ENCODE data around the gene CBLB.
A peak's percentile ranks its signal among the peaks of the same experiment; 100 is the strongest.

CBLB gene

DNA sequence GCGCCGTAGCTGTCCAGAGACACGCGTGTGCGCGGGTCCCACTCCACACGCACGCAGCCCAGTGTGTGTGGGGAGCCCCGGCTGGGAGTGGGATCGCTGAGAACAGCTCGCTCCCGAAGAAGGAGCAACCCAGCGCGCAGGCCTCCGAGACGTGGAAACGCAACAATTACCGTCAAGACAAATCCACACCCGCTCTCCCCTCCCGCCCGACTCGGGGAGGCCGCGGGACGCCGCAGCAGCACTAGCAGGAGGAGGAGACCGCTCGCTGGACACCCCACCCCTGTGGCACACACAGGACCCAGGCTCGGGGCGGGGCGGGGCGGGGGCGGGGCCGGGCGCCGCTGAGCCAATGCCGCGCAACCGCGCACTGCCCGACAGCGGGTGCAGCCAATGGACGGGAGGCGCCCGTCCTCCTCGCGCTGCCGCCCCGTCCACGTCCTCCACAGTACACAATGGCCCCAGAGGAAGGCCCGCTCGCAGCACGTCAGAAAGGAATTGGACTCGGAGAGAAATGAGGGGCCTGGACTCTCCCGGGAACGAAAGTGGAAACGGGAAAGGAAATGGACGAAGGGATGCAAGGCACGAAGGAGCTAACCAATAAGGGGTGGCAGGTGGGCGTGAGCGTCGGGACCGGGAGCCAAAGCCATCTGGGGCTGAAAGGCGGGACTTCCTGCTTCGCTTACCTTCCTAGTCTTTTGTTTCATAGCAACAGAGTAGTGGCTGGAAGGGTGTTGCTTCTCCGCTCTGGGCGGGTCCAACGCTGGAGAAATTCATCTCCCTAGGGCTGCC lies at the start of gene CBLB:
CBLB (minus strand) TSS at position 271 of the 789 bp plus-strand sequence. CDS start 1,435 bp downstream, outside the sequence.
- H3K36me3 ChIP-seq (ENCODE audit: control insufficient read depth, insufficient read depth, low read length) = no peaks in the 10 kb centered on the region
- H3K9me3 ChIP-seq (ENCODE audit: control insufficient read depth, insufficient read depth, low read length) = no peaks in the 10 kb centered on the region
- no peaks in the 10 kb centered on the region; the same call in 1 of the 2 replicates for H3K4me1 ChIP-seq (ENCODE audit: control insufficient read depth, insufficient read depth, low read length)
- H3K4me3 ChIP-seq (ENCODE audit: low read length) = peak within 1 kb of the TSS; percentile 81
- no peaks in the 10 kb centered on the region for H3K27me3 ChIP-seq (ENCODE audit: control insufficient read depth, insufficient read depth, low read length)
- WGBS (ENCODE audit: insufficient coverage, insufficient read length) = no CpG with 5 or more reads among the region's 68 CpGs
- peak; percentile 85 for DNase-seq (ENCODE audit: low read depth, low spot score)
- H3K27ac ChIP-seq (ENCODE audit: low read length) = no peak within 1 kb of the TSS

- H3K9me3 ChIP-seq (ENCODE audit: control insufficient read depth, insufficient read depth, low read length) = no peaks in the 10 kb centered on the region
- no peaks in the 10 kb centered on the region for H3K27me3 ChIP-seq (ENCODE audit: control insufficient read depth, insufficient read depth, low read length)
- no peaks in the 10 kb centered on the region for H3K36me3 ChIP-seq (ENCODE audit: control insufficient read depth, insufficient read depth, low read length)
- no CpG with 5 or more reads among the region's 2 CpGs for WGBS (ENCODE audit: insufficient coverage, insufficient read length)
- H3K4me1 ChIP-seq (ENCODE audit: control insufficient read depth, insufficient read depth, low read length) = no peaks in the 10 kb centered on the region
- no peak overlapping the region for H3K27ac ChIP-seq (ENCODE audit: low read length)
- DNase-seq (ENCODE audit: low read depth, low spot score) = no peak
- H3K4me3 ChIP-seq (ENCODE audit: low read length) = no peak overlapping the region
Measured at GRCh38 chr3:105916767-105917166, 48.0 kb upstream of the CBLB start.

GRCh38 chr3:105915524-105915923 lies 46.7 kb upstream of the CBLB start:
- no peaks in the 10 kb centered on the region for H3K9me3 ChIP-seq (ENCODE audit: control insufficient read depth, insufficient read depth, low read length)
- H3K36me3 ChIP-seq (ENCODE audit: control insufficient read depth, insufficient read depth, low read length) = no peaks in the 10 kb centered on the region
- H3K27me3 ChIP-seq (ENCODE audit: control insufficient read depth, insufficient read depth, low read length) = no peaks in the 10 kb centered on the region
- no CpG with 5 or more reads among the region's 2 CpGs for WGBS (ENCODE audit: insufficient coverage, insufficient read length)
- H3K4me3 ChIP-seq (ENCODE audit: low read length) = no peak overlapping the region
- DNase-seq (ENCODE audit: low read depth, low spot score) = no peak
- no peak overlapping the region for H3K27ac ChIP-seq (ENCODE audit: low read length)
- H3K4me1 ChIP-seq (ENCODE audit: control insufficient read depth, insufficient read depth, low read length) = no peaks in the 10 kb centered on the region

DNA sequence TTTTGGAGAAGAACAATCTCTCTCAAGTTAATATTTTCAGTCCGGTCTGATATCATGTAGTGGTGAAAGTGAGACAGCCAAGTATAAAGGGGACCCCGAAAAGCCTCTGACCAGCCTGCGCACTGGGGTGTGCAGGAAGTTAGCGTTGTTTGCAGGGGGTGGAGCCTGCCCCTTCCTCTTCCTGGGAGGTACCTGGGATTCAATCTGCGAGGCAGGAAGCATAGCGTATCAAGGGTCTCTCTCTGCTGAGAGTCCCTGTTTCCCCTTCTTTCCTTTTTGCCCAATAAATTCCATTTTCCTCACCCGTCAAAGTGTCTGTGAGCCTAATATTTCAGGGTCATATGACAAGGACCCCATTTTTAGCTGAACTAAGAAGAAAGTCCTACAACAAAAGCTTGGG lies 44.8 kb upstream of the CBLB start:
- Histone ChIP-seq H3K4me3 (ENCODE audit: low read length) (no peak overlapping the region), H3K9me3 (ENCODE audit: control insufficient read depth, insufficient read depth, low read length) (no peaks in the 10 kb centered on the region), H3K27me3 (ENCODE audit: control insufficient read depth, insufficient read depth, low read length) (no peaks in the 10 kb centered on the region), H3K4me1 (ENCODE audit: control insufficient read depth, insufficient read depth, low read length) (no peaks in the 10 kb centered on the region), H3K36me3 (ENCODE audit: control insufficient read depth, insufficient read depth, low read length) (no peaks in the 10 kb centered on the region), H3K27ac (ENCODE audit: low read length) (no peak overlapping the region)
- no peak for DNase-seq (ENCODE audit: low read depth, low spot score)
- WGBS (ENCODE audit: insufficient coverage, insufficient read length) = no CpG with 5 or more reads among the region's 7 CpGs

GRCh38 chr3:105912891-105913290 lies 44.1 kb upstream of the CBLB start:
- no peaks in the 10 kb centered on the region for H3K9me3 ChIP-seq (ENCODE audit: control insufficient read depth, insufficient read depth, low read length)
- H3K4me1 ChIP-seq (ENCODE audit: control insufficient read depth, insufficient read depth, low read length) = no peaks in the 10 kb centered on the region
- no peaks in the 10 kb centered on the region for H3K36me3 ChIP-seq (ENCODE audit: control insufficient read depth, insufficient read depth, low read length)
- no peaks in the 10 kb centered on the region for H3K27me3 ChIP-seq (ENCODE audit: control insufficient read depth, insufficient read depth, low read length)
- no peak overlapping the region for H3K27ac ChIP-seq (ENCODE audit: low read length)
- DNase-seq (ENCODE audit: low read depth, low spot score) = no peak
- no peak overlapping the region for H3K4me3 ChIP-seq (ENCODE audit: low read length)

GRCh38 chr3:105911496-105911895 lies 42.7 kb upstream of the CBLB start:
- H3K27ac ChIP-seq (ENCODE audit: low read length) = no peak overlapping the region
- no peaks in the 10 kb centered on the region for H3K27me3 ChIP-seq (ENCODE audit: control insufficient read depth, insufficient read depth, low read length)
- no peaks in the 10 kb centered on the region for H3K36me3 ChIP-seq (ENCODE audit: control insufficient read depth, insufficient read depth, low read length)
- no peaks in the 10 kb centered on the region for H3K4me1 ChIP-seq (ENCODE audit: control insufficient read depth, insufficient read depth, low read length)
- H3K4me3 ChIP-seq (ENCODE audit: low read length) = no peak overlapping the region
- no peak for DNase-seq (ENCODE audit: low read depth, low spot score)
- no peaks in the 10 kb centered on the region for H3K9me3 ChIP-seq (ENCODE audit: control insufficient read depth, insufficient read depth, low read length)

DNA sequence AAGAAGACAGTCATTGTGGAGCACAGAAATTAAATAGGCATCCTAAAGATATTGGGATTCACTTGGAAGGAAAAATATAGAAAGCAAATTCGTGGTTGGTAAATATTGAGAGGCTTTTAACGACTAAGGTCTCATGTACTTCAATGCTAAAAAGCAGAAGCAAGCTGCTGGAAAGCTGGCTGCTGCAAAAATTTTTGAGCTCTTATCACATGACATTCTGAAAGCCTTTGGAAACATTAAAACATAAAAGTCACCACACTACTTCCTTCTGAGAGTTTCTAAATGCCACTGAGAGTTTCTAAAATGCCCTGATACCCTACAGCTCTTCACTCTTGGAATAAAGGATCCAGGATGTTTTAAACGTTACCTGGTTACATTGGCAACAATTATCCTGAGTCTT lies 39.0 kb upstream of the CBLB start:
- no CpG with 5 or more reads among the region's 3 CpGs for WGBS (ENCODE audit: insufficient coverage, insufficient read length)
- Histone ChIP-seq H3K4me3 (ENCODE audit: low read length) (no peak overlapping the region), H3K27ac (ENCODE audit: low read length) (no peak overlapping the region), H3K9me3 (ENCODE audit: control insufficient read depth, insufficient read depth, low read length) (no peaks in the 10 kb centered on the region), H3K4me1 (ENCODE audit: control insufficient read depth, insufficient read depth, low read length) (no peaks in the 10 kb centered on the region), H3K36me3 (ENCODE audit: control insufficient read depth, insufficient read depth, low read length) (no peaks in the 10 kb centered on the region), H3K27me3 (ENCODE audit: control insufficient read depth, insufficient read depth, low read length) (no peaks in the 10 kb centered on the region)
- DNase-seq (ENCODE audit: low read depth, low spot score) = no peak

DNA sequence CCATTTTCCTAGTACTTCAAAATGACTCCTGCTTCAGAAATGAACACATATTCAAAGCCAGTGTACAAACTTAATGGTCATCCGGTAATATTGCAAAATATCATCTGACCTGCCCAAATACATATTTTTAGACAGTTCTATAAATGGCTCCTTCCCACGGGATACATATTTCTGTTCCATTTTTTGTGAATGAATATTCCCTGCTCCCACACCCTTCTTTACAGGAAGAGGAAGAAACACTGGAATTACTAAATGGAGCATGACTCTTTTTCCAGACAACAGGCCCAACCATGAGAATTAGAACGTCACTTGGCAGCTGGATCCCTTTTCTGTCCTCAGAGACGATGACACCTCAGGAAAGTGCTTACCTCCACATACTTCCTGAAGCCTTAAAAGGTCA lies 38.0 kb upstream of the CBLB start:
- H3K36me3 ChIP-seq (ENCODE audit: control insufficient read depth, insufficient read depth, low read length) = no peaks in the 10 kb centered on the region
- no peak overlapping the region for H3K4me3 ChIP-seq (ENCODE audit: low read length)
- WGBS (ENCODE audit: insufficient coverage, insufficient read length) = no CpG with 5 or more reads among the region's 4 CpGs
- H3K27ac ChIP-seq (ENCODE audit: low read length) = no peak overlapping the region
- H3K27me3 ChIP-seq (ENCODE audit: control insufficient read depth, insufficient read depth, low read length) = no peaks in the 10 kb centered on the region
- H3K4me1 ChIP-seq (ENCODE audit: control insufficient read depth, insufficient read depth, low read length) = no peaks in the 10 kb centered on the region
- H3K9me3 ChIP-seq (ENCODE audit: control insufficient read depth, insufficient read depth, low read length) = no peaks in the 10 kb centered on the region
- DNase-seq (ENCODE audit: low read depth, low spot score) = no peak

DNA sequence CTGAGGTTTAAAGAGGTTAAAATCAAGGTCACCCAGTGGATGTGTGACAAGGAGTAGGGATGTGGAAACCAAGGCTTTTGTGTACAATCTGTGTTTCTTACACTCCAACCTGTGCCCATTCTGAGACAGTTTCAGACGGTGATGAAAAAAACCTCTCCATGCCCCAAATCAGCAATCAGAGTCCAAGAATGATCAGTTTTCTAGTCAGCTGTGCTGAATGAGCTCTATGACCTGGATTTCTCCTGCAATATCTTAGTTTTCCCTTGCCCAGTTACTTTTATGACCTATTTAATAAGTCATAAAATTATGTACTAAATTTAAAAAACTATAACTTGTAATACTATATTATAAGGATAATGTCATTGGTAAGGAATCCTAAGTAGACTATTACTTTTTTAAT lies 37.5 kb upstream of the CBLB start:
- H3K27me3 ChIP-seq (ENCODE audit: control insufficient read depth, insufficient read depth, low read length) = no peaks in the 10 kb centered on the region
- no peaks in the 10 kb centered on the region for H3K4me1 ChIP-seq (ENCODE audit: control insufficient read depth, insufficient read depth, low read length)
- DNase-seq (ENCODE audit: low read depth, low spot score) = no peak
- H3K9me3 ChIP-seq (ENCODE audit: control insufficient read depth, insufficient read depth, low read length) = no peaks in the 10 kb centered on the region
- no CpG with 5 or more reads among the region's 1 CpG for WGBS (ENCODE audit: insufficient coverage, insufficient read length)
- H3K4me3 ChIP-seq (ENCODE audit: low read length) = no peak overlapping the region
- H3K36me3 ChIP-seq (ENCODE audit: control insufficient read depth, insufficient read depth, low read length) = no peaks in the 10 kb centered on the region
- no peak overlapping the region for H3K27ac ChIP-seq (ENCODE audit: low read length)

DNA sequence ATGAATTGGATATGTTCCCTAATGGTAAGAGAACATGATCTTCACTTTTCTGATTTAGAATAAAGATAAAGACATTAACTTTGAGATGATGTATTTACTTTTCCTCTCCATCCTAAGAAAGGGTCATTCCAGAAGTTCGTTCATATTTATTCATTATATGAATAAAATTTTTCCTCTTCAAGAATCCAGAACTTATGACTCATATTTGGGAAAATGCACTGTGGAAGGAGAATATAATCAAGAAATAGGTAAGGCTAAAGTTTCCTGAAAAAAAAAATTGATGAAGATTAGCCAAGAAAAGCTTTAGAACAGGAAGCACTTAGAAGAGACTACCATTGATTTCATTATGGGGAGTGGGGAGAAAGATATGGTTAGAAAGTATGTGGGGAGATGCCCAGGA lies 36.5 kb upstream of the CBLB start:
- H3K27me3 ChIP-seq (ENCODE audit: control insufficient read depth, insufficient read depth, low read length) = no peaks in the 10 kb centered on the region
- H3K9me3 ChIP-seq (ENCODE audit: control insufficient read depth, insufficient read depth, low read length) = no peaks in the 10 kb centered on the region
- no peak for DNase-seq (ENCODE audit: low read depth, low spot score)
- H3K36me3 ChIP-seq (ENCODE audit: control insufficient read depth, insufficient read depth, low read length) = no peaks in the 10 kb centered on the region
- no peak overlapping the region for H3K27ac ChIP-seq (ENCODE audit: low read length)
- WGBS (ENCODE audit: insufficient coverage, insufficient read length) = no CpG with 5 or more reads among the region's 1 CpG
- H3K4me1 ChIP-seq (ENCODE audit: control insufficient read depth, insufficient read depth, low read length) = no peaks in the 10 kb centered on the region
- no peak overlapping the region for H3K4me3 ChIP-seq (ENCODE audit: low read length)

DNA sequence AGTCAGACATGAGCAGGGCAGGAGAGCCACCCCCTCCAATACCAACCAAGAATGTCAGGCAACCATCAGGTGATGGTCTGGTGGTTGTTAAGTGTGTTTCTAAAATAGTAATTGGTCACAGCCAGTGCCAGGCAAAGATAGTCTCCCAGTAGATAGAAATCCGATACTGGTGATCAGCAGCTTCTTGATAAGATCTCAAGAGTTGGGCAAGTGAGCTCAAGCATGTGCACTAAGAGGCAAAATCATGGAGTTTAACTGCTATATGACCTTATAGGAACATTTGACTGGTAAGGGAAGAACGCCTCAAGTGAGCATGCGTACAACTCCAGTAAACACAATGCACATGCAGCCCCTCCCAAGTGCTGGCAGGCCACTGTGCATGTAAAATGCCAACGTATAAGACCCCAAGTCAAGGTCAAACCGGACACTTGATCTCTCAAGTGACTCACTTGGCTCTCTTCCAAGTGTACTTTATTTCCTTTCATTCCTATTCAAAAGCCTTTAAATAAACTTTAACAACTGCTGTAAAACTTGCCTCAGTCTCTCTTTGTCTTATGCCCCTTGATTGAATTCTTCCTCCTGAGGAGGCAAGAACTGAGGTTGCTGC lies 36.0 kb upstream of the CBLB start:
- DNase-seq (ENCODE audit: low read depth, low spot score) = no peak
- whole genome bisulfite sequencing (ENCODE audit: insufficient coverage, insufficient read length) = no CpG with 5 or more reads among the region's 5 CpGs

More for the DNA sequence above, 36.0 kb upstream of the CBLB start:
- H3K9me3 ChIP-seq (ENCODE audit: control insufficient read depth, insufficient read depth, low read length) = no peaks in the 10 kb centered on the region
- H3K27me3 ChIP-seq (ENCODE audit: control insufficient read depth, insufficient read depth, low read length) = no peaks in the 10 kb centered on the region
- H3K27ac ChIP-seq (ENCODE audit: low read length) = no peak overlapping the region
- no peaks in the 10 kb centered on the region for H3K4me1 ChIP-seq (ENCODE audit: control insufficient read depth, insufficient read depth, low read length)
- H3K36me3 ChIP-seq (ENCODE audit: control insufficient read depth, insufficient read depth, low read length) = no peaks in the 10 kb centered on the region
- H3K4me3 ChIP-seq (ENCODE audit: low read length) = no peak overlapping the region
